IPS DF 4.7 (cell line): ENCODE results near the gene TIMP2.
"Not testable (repeated sequence)": the region's sequence is repeated elsewhere in the genome, so short reads cannot be mapped to it uniquely, and the experiment has no call there.

ENCODE experiments used
- DNase-seq: peaks from one replicate; pipeline ENCODE4 v3.0.0-alpha.2; 2013; ENCODE audit warnings: low spot score; ENCODE audit errors: extremely low read depth

The TIMP2 gene

DNA sequence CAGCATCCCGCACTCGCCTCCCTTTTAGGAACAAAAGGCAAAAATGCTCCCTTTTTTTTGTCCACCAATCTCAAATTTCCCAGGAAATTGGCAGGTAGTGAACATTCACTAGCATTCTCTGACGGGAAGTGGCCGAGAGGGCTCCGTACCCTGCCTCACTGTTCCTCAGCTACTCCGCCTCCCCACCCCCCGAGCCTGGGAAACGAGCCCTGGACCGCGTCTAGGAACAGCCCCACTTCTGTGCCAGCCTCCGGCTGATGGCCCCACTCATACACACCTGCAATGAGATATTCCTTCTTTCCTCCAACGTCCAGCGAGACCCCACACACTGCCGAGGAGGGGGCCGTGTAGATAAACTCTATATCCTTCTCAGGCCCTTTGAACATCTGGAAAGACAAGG, 54.6 kb downstream of the TIMP2 start:
- DNase-seq, result no peak

GRCh38 chr17:78868391-78868790, 56.8 kb downstream of the TIMP2 start:
- DNase-seq, result no peak

DNA sequence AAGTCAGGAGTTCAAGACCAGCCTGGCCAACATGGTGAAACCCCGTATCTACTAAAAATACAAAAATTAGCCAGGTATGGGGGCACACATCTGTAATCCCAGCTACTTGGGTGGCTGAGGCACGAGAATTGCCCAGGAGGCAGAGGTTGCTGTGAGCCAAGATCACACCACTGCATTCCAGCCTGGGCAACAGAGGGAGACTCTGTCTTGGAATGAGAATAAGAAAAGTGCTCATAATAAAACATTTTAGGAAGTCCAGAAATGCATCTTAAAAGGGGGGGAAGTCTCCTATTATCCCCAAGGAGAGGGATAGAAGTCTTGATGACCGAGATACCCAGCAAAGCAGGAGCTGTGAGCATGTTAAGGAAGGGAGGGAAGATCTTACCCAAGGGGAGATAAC, 58.1 kb downstream of the TIMP2 start:
- not testable (repeated sequence) for DNase-seq

DNA sequence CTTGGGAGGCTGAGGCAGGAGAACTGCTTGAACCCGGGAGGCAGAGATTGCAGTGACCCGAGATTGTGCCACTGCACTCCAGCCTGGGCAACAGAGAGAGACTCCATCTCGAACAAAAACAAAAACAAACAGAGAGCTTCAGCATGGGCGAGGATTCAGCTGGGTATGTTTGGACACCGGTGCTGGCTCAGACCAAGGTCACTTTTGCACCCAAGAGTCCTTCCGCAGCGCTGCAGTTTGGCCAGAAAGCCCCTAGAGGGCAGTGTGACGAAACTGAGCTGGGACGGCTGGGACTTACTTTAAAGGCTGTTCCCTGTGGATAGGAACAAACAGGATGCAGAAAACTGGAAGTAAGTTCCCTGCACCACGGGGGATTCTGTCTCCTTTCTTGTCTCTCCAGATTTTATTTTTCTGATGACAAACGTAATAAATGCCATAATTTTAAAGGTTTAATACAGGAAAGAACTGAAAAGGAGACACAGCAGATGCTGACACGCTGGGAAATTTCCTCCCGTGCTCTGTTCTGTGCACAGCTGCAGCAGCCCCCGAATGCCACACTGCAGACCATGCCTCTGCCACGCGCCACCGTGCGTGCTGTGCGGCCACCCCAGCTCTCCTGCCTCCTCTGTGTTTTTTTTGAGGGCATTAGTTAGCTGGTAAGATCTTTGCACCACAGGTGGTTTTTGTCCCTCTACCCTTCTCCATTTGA, 59.4 kb downstream of the TIMP2 start:
- no peak for DNase-seq

- DNase-seq, result no peak
Measured at GRCh38 chr17:78864117-78864516, 61.1 kb downstream of the TIMP2 start.

DNA sequence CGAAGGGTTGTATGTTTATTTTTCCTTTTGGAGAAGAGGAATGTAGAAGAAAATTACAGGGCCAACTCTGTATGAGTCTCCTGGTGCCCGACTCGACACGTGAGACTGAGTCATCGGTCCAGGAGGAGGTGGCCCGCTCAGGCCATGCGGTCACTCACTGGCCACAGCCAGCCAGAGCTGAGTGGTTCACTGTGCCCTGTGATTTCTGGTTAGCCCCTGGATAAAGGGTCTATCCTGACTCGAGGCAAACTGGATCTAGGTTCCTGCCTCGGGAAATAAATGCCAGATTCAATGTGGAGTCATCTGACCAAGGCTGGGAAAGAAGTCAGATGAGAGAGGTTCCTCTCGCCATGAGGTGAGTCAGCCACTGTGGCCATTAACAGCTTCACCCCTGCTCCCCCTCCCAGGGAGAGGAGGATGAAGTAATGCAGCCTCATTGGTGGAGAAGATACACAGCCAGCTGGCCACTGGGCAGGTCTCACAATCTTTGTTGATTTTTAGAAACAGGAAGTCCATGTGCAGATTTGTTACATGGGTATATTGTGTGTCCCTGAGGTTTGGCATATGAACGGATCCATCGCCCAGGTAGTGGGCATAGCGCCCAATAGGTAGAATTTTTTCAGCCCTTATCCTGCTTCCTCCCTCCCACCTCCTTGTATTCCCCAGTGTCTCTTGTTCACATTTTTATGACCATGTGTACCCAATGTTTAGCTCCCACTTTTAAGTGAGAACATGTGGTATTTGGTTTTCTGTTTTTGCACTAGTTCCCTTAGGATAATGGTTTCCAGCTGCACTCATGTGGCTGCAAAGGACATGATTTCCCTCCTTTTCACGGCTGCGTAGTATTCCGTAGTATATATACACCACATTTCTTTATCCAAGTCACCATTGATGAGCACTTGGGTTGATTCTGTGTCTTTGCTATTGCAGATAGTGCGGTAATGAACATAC, 62.8 kb downstream of the TIMP2 start:
- no peak for DNase-seq

- DNase-seq, result no peak
Measured at GRCh38 chr17:78861229-78861628, 64.0 kb downstream of the TIMP2 start.

- DNase-seq, result no peak
Measured at GRCh38 chr17:78859051-78859450, 66.1 kb downstream of the TIMP2 start.

- DNase-seq, result no peak
Measured at GRCh38 chr17:78857266-78857665, 67.9 kb downstream of the TIMP2 start.

GRCh38 chr17:78855561-78856165, 69.5 kb downstream of the TIMP2 start:
- no peak for DNase-seq

DNA sequence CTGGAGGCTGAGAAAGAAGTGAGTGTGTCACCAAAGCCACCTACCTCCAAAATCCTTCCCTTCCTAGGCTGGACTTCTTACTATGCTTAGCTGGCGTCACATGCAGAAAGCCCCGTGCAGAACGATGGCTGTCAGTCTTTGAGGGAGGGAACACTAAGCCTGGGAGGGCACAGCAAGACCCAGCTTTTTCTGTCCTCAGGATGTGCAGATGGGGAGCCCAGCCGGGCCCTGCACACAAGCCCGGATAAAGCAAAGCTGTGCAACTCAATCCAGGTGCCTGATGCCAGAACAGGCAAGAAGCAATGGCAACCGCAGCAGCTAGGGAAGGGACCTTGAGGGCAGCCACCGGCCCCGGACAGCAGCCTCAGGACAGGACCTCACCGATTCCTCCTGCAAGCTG, 70.7 kb downstream of the TIMP2 start:
- DNase-seq, result no peak

DNA sequence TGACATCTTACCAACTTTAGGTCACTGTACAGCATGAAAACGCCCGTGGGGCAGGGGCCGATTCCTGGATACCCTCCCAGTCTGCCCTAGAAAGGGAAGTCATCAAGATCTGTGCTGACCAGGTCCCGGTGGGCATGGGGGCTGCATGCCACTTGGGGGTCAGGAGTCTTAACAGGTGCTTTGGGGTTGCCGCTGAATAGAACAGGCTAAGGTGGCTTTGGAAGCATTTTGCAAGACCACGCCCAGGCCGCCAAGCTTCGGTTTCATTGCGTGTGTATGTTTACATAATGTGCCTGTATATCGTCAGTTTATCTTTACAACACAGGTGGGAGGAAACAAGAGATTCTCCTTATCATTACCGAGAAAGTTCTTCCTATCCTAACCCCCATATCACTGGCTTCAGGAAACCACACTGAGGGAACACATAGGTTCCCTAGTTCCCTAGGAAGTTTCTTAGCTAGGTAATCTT, 71.2 kb downstream of the TIMP2 start:
- no peak for DNase-seq

- no peak for DNase-seq
Measured at GRCh38 chr17:78852709-78853121, 72.5 kb downstream of the TIMP2 start.

GRCh38 chr17:78849026-78849425, 76.2 kb downstream of the TIMP2 start:
- no peak for DNase-seq

DNA sequence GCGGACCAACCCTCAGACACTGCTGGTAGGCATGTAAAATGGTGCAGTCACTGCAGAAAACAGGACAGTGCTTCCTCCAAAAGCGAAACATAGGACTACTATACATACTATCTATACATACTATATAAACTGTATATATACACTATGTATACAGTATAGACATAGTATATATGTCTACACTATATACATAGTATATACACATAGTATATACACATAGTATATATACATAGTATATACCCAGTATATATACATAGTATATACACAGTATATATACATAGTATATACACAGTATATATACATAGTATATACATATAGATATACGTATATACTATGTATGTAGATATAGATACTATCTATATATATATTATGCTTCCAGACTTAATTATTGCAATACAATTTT, 78.1 kb downstream of the TIMP2 start:
- no peak for DNase-seq

- no peak for DNase-seq
Measured at GRCh38 chr17:78844301-78845005, 80.7 kb downstream of the TIMP2 start.

- no peak for DNase-seq
Measured at GRCh38 chr17:78842881-78843565, 82.2 kb downstream of the TIMP2 start.

GRCh38 chr17:78840780-78841611, 84.2 kb downstream of the TIMP2 start, which contains the start of gene USP36:
TSS of gene USP36 (minus strand) at chr17:78840814. CDS start at chr17:78836363, 4,451 bp downstream.
- DNase-seq, result peak; percentile 92

- no peak for DNase-seq
Measured at GRCh38 chr17:78840530-78840779, 84.7 kb downstream of the TIMP2 start.
